ENCODE data around the gene KSR2.
A peak's percentile ranks its signal among the peaks of the same experiment; 100 is the strongest.

Gene KSR2

DNA sequence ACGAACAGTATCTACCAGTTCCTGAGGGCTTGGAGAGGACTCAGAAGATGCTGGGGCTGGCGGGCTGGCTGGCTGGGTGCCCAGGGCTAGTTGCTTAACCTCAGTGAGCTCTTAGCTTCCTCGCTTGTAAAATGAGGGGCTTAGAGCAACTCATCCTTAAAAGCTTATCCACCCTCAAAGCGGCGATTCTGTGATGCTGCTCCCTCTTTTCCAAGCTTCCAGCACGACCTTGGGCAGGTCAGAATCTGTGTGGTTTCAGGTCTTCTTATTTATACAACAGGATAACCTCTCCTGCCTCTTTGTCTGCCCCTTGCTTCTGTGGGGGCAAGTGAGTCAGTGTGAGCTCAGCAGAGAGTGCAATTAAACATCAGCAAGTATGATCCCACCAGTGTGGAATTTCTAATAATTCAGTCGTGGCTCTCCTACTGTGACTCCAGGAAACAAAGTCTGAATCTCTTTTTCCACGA, 281.8 kb downstream of the KSR2 start:
- TF ChIP-seq, protein P1, sequence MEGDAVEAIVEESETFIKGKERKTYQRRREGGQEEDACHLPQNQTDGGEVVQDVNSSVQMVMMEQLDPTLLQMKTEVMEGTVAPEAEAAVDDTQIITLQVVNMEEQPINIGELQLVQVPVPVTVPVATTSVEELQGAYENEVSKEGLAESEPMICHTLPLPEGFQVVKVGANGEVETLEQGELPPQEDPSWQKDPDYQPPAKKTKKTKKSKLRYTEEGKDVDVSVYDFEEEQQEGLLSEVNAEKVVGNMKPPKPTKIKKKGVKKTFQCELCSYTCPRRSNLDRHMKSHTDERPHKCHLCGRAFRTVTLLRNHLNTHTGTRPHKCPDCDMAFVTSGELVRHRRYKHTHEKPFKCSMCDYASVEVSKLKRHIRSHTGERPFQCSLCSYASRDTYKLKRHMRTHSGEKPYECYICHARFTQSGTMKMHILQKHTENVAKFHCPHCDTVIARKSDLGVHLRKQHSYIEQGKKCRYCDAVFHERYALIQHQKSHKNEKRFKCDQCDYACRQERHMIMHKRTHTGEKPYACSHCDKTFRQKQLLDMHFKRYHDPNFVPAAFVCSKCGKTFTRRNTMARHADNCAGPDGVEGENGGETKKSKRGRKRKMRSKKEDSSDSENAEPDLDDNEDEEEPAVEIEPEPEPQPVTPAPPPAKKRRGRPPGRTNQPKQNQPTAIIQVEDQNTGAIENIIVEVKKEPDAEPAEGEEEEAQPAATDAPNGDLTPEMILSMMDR (IDR thresholded peaks at IDR 0.05; ENCODE audit: low read depth, low read length) = no peak
- peak; percentile 82 for DNase-seq (ENCODE audit: low read depth, low spot score)
- in situ Hi-C loops (cut with HindIII; ENCODE audit: low sequenced_read_pairs) = no loop called here
- no peak overlapping the region for H3K4me3 ChIP-seq (ENCODE audit: low read depth, low read length)

DNA sequence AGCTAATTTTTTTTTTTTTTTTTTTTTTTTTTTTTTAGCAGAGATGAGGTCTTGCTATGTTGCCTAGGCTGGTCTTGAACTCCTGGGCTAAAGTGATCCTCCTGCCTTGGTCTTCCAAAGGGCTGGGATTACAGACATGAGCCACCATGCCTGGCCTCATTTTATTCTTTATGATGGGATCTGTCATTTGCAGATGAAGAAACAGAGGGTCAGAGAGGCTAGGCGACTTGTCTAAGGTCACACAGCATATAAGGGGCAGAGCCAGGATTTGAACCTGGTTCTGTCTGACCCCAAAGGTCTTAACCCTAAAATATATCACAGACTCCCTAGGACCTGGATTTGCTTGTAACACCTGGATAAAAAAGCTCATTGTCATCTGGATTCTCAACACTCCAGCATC, 282.6 kb downstream of the KSR2 start:
- in situ Hi-C loops (cut with HindIII; ENCODE audit: low sequenced_read_pairs) = no loop called here
- no peak overlapping the region for H3K4me3 ChIP-seq (ENCODE audit: low read depth, low read length)
- TF ChIP-seq, protein P1 (IDR thresholded peaks at IDR 0.05; ENCODE audit: low read depth, low read length) = no peak
- DNase-seq (ENCODE audit: low read depth, low spot score) = no peak

DNA sequence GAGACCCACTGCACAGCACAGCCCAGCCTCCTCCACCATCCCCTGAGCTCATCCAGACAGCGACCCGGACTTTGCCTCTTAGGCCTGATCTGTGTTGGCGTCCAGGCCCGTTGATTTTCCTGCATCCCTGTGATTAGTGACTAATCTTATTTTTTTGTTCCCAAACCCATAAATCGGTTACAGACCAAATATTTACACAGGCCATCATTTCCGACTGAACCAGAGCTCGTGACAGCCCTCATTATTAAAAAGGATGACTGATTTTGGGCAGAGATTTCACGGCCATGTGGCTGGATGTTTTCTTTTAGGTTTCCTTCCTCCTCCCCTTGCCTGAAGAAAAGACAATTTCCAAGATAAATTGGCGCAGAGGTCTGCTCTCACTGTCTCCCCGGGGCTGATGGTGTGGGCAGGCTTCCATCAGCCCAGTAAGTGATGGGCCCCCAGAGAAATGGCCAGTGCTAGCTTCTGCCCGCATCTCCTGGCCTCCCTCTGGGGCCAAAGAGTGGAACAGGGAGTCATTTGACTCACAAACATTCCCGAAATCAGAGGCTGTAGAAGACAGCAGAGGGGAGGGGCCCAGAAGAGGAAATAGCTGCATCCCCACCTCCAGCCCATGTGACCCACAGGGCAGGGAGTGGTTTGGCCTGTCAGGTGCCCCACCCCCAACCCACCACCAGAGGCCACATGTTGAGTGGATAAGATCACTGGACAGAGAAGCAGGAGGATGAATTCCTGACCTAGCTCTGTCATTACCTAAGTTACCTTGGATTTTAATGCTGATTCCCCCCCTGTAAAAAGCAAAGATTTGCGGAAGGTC, 283.5 kb downstream of the KSR2 start:
- DNase-seq (ENCODE audit: low read depth, low spot score) = peak; percentile 83
- no peak overlapping the region for H3K4me3 ChIP-seq (ENCODE audit: low read depth, low read length)
- TF ChIP-seq, protein P1 (IDR thresholded peaks at IDR 0.05; ENCODE audit: low read depth, low read length) = peak; percentile 3
- in situ Hi-C loops (cut with HindIII; ENCODE audit: low sequenced_read_pairs) = no loop called here

DNA sequence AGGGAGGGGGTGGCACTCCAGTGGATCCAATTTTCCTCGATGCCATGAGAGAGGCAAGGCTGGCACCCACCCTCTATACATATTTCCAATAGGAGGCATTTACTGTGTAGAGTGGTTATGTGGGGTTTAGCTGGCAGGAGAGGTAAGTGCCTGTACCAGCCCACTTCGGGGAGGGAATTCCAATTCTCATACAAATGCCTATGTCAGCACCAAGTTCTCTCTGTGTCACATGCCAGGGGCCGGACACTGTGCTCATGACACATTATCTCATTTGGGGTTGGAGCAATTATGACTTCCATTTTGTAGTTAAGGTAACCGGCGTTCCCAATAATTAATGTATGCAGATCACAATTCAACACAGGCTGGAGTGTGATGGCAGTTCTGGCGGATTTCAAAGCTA, 284.3 kb downstream of the KSR2 start:
- no peak overlapping the region for H3K4me3 ChIP-seq (ENCODE audit: low read depth, low read length)
- DNase-seq (ENCODE audit: low read depth, low spot score) = no peak
- in situ Hi-C loops (cut with HindIII; ENCODE audit: low sequenced_read_pairs) = no loop called here
- TF ChIP-seq, protein P1 (IDR thresholded peaks at IDR 0.05; ENCODE audit: low read depth, low read length) = no peak

DNA sequence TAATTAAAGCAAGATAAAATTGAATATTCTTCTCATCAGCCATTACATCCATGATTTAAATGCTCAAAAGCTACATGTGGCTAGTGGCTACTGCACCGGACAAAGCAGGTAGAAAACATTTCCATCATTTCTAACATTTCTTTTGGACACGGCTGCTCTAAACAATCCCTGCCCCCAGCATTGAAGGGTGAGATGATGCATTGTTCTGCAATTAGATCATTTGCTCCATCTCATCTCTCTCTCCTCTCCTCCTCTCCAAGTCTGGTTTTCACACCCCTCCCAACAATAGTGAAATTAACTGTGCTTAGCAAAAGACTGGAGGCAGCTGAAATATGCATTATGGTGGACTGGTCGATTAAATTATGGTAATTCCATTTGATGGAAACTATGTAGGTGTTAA, 288.5 kb downstream of the KSR2 start:
- TF ChIP-seq, protein P1 (IDR thresholded peaks at IDR 0.05; ENCODE audit: low read depth, low read length) = no peak
- peak; percentile 15 for DNase-seq (ENCODE audit: low read depth, low spot score)
- H3K4me3 ChIP-seq (ENCODE audit: low read depth, low read length) = no peak overlapping the region
- in situ Hi-C loops (cut with HindIII; ENCODE audit: low sequenced_read_pairs) = no loop called here

DNA sequence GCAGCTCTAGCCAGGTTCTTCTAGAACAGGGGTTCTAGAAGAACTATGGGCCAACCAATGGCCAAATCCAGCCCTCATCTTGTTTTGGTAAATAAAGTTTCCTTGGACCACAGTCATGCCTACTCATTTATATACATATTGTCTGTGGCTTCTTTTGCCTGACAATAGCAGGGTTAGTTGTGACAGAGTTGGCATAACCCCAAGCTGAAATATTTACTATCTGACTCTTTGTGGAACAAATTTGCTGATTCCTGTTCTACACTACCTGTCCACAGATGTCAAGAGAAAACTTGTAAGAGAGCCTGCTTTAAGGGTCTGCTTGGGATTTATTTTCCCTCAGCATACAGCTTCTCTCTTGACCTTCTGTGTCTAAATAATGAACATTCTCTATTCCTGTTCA, 289.0 kb downstream of the KSR2 start:
- H3K4me3 ChIP-seq (ENCODE audit: low read depth, low read length) = no peak overlapping the region
- DNase-seq (ENCODE audit: low read depth, low spot score) = peak; percentile 23
- TF ChIP-seq, protein P1 (IDR thresholded peaks at IDR 0.05; ENCODE audit: low read depth, low read length) = no peak
- in situ Hi-C loops (cut with HindIII; ENCODE audit: low sequenced_read_pairs) = no loop called here

Data from astrocyte of the spinal cord (primary cell).